GM12874 (cell line): ENCODE data around the gene SMIM13.

ENCODE experiments used
- TF ChIP-seq, protein P1 (sequence below): IDR thresholded peaks from 2 replicates; pipeline ENCODE4 v1.5.1; 2011; ENCODE audit warnings: low read depth, mild to moderate bottlenecking, control low read depth, low read length, moderate library complexity; ENCODE audit not compliant: insufficient read depth

The SMIM13 gene

DNA sequence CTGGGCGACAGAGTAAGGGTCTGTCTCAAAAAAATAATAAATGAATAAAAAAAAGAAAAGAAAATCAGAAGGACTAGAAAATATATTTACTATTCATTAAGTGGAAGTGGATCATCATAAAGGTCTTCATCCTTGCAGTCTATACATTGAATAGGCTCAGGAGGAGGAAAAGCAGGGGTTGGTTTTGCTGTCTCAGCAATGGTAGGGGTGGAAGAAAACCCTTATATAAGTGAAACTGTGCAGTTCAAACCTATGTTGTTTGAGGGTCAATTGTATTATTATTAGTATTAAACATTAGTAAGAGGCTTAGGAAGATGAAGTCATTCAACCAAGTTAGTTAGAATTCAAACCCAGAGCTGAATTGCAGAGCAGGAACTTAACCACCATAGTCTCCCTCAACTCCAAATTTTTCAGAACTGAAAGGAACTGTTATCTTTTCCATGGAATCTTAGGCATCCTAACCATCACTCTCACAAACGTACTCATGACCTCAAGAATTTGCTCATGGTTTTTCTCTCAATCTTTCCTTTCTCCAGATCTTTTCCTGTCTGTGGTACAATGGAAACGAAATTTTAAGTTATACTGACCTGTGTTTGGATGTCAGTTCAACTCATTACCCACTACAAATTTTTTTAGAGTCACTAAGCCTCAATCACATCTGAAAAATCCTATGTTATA is 7.7 kb upstream of the SMIM13 start:
- TF ChIP-seq, protein P1, sequence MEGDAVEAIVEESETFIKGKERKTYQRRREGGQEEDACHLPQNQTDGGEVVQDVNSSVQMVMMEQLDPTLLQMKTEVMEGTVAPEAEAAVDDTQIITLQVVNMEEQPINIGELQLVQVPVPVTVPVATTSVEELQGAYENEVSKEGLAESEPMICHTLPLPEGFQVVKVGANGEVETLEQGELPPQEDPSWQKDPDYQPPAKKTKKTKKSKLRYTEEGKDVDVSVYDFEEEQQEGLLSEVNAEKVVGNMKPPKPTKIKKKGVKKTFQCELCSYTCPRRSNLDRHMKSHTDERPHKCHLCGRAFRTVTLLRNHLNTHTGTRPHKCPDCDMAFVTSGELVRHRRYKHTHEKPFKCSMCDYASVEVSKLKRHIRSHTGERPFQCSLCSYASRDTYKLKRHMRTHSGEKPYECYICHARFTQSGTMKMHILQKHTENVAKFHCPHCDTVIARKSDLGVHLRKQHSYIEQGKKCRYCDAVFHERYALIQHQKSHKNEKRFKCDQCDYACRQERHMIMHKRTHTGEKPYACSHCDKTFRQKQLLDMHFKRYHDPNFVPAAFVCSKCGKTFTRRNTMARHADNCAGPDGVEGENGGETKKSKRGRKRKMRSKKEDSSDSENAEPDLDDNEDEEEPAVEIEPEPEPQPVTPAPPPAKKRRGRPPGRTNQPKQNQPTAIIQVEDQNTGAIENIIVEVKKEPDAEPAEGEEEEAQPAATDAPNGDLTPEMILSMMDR = no peak

DNA sequence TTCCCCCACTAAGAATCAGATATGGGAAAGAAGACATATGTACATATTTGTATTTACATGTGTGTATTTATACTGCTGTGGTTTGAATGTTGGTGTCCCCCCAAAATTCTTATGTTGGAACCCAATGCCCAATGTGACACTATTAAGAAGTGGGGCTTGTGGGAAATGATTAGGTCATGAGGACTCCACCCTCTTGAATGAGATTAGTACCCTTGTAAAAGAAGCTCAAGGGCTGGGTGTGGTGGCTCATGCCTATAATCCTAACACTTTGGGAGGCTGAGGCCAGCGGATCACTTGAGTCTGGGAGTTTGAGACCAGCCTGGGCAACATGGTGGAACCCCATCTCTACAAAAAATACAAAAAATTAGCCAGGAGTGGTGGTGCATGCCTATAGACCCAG is 3.9 kb upstream of the SMIM13 start:
- TF ChIP-seq, protein P1 = no peak

DNA sequence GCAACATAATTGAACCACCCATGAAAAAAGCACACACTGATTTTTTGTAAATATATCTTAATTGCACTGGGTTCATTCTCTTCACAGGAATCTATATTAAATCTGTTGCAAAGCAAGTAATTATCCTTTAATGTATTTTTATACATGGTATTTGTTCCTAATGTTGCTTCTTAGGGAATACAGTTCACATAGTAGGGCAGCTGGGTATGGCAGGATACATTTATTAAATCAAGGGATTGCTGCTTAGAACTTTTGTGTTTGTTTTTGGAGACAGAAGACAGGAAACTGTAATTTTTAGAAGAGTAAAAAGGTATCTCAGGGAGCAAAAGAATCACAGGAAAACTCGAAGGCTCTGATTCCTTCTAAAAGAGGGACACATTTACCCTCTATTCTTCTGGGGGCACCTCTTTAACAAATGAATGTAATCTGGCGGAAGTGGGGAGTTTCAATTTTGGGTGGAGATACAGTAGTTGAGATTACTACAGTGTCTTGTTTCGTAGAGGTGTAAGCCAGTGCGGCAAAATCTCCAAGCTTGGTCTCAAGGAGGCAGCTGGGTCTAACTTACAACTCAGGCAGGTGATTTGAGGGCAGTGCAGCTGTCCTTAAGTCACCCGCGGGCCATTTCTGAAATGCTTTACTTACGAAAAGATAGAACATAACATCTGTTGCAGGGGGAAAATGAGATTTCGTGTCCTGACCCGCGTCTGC is 812 bp upstream of the SMIM13 start:
- TF ChIP-seq, protein P1 = no peak

DNA sequence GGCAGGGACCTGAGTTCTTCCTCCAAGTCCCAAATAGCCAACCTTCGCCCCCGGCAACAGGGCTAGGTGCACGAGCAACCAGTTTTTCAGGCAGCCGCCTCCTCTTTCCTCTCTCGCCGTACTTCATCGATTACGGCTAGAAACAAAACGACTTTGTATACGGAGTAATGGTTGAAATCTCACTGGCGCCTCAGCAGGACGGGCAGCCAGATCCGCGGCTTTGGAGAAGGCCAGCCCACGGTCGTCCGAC is 333 bp upstream of the SMIM13 start:
- TF ChIP-seq, protein P1 = no peak

DNA sequence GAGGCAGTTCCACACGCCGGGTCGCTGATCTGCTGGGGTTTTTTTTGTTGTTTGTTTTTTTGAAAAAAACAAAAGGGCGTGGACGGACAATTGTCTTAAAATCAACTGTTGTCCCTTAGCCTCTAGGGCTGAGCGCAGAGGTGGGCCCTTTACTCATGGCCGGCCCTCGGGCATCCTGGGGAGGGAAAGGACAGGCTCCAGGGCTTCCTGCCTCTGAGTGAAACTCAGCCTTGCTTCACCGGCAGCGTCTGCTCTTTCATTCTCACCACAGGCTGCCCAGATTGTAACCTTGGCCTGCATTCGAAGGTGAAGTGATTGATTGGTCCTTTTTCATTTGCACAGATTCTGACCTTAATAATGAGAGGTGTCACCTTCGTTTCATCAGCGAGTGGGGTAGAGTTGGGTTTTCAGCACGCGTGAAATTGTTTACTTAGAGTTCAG is 797 bp downstream of the SMIM13 start:
- TF ChIP-seq, protein P1 = no peak

DNA sequence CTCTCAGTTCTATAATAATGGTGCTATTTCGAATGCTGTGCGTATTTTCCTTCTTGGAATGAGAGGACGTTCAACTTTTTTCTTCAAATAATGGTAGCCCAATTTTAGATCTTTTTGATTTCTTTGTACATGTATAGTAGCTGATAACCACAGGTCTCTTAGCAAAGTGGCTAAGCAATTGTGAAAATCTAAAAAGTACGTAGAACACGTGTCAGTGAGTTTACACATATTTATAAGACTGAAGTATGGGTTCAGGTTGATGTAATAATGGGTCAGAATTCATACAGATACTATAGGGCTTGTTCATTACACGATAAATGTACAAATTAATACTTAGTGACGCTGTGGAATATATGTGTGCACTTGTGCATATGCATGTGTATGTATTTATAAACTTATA is 1.3 kb downstream of the SMIM13 start:
- TF ChIP-seq, protein P1 = no peak

DNA sequence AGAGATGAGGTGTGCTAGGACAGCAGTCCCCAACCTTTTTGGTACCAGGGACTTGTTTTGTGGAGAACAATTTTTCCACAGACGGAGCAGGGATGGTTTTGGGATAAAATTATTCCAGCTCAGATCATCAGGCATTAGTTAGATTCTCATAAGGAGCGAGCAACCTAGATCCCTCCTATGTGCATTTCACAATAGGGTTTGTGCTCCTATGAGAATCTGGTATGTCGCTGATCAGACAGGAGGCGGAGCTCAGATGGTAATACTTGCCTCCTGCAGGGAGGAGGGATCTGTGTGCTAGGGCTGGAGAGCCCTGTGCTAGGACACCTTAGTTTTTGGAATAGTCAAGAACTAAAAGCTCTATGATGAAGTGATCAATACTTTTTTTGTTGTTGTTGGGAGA is 2.5 kb downstream of the SMIM13 start:
- TF ChIP-seq, protein P1 = no peak
